ENCODE measurements around the gene KDM5A.

- TF ChIP-seq, protein P1, sequence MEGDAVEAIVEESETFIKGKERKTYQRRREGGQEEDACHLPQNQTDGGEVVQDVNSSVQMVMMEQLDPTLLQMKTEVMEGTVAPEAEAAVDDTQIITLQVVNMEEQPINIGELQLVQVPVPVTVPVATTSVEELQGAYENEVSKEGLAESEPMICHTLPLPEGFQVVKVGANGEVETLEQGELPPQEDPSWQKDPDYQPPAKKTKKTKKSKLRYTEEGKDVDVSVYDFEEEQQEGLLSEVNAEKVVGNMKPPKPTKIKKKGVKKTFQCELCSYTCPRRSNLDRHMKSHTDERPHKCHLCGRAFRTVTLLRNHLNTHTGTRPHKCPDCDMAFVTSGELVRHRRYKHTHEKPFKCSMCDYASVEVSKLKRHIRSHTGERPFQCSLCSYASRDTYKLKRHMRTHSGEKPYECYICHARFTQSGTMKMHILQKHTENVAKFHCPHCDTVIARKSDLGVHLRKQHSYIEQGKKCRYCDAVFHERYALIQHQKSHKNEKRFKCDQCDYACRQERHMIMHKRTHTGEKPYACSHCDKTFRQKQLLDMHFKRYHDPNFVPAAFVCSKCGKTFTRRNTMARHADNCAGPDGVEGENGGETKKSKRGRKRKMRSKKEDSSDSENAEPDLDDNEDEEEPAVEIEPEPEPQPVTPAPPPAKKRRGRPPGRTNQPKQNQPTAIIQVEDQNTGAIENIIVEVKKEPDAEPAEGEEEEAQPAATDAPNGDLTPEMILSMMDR (IDR thresholded peaks at IDR 0.05): no peak
- TF ChIP-seq POLR2A (IDR thresholded peaks at IDR 0.05): no peak
Observed at GRCh38 chr12:275812-276211, 113.3 kb downstream of the KDM5A start.
